Ascending aorta (tissue), 2 donors: Measurements from ENCODE around the gene HHAT. TPM values are rescaled to one million over a fixed set of nuclear protein-coding genes. Genes with fewer than 3 reads are reported as not detected.

Experiments
- DNase-seq, 2 donors: peaks; one replicate each; pipeline ENCODE4 v3.0.0-alpha.2; 2019; ENCODE audit warnings: low spot score in 2 of 2
- H3K27ac ChIP-seq, 2 donors: fragments of 200-600 bp; sonication (generic); one replicate each; pipeline ENCODE4 v1.5.1; 2016 to 2017; ENCODE audit warnings: mild to moderate bottlenecking in 1 of 2
- H3K27me3 ChIP-seq: fragments of 200-600 bp; sonication (generic); one replicate; pipeline ENCODE4 v1.5.1; 2017
- H3K36me3 ChIP-seq, 2 donors: fragments of 200-600 bp; sonication (generic); one replicate each; pipeline ENCODE4 v1.5.1; 2016
- H3K4me1 ChIP-seq, 2 donors: fragments of 200-600 bp; sonication (generic); one replicate each; pipeline ENCODE4 v1.5.1; 2016 to 2017; ENCODE audit warnings: mild to moderate bottlenecking in 1 of 2
- H3K4me3 ChIP-seq, 2 donors: fragments of 200-600 bp; sonication (generic); one replicate each; pipeline ENCODE4 v1.5.1; 2016 to 2017; ENCODE audit warnings: mild to moderate bottlenecking in 1 of 2
- H3K9me3 ChIP-seq, 2 donors: fragments of 200-600 bp; sonication (generic); one replicate each; pipeline ENCODE4 v1.5.1; 2016
- CTCF ChIP-seq, 3 experiments: fragments of 200-600 bp in 2 of 3; fragments of 450-650 bp in 1 of 3; sonication (generic) in 2 of 3; IDR thresholded peaks; one replicate each; pipeline ENCODE4 v1.5.1; 2016 to 2019; ENCODE audit warnings: antibody characterized with exemption in 3 of 3, mild to moderate bottlenecking in 1 of 3, moderate library complexity in 1 of 3
- intact Hi-C: fragments of 100-400 bp; cut with DNase I; formaldehyde crosslinking; loops from one replicate; pipeline ENCODE4 v1.15.1; 2023
- total RNA-seq: library from RNA; depleted of rRNA; stranded (reverse); fragments of >200 nt; gene quantifications from one replicate; pipeline ENCODE4 v1.1.0, GENCODE V29; 2016

The HHAT gene
- total RNA-seq, 1 donor from 2014 or later: 1.2 TPM

DNA sequence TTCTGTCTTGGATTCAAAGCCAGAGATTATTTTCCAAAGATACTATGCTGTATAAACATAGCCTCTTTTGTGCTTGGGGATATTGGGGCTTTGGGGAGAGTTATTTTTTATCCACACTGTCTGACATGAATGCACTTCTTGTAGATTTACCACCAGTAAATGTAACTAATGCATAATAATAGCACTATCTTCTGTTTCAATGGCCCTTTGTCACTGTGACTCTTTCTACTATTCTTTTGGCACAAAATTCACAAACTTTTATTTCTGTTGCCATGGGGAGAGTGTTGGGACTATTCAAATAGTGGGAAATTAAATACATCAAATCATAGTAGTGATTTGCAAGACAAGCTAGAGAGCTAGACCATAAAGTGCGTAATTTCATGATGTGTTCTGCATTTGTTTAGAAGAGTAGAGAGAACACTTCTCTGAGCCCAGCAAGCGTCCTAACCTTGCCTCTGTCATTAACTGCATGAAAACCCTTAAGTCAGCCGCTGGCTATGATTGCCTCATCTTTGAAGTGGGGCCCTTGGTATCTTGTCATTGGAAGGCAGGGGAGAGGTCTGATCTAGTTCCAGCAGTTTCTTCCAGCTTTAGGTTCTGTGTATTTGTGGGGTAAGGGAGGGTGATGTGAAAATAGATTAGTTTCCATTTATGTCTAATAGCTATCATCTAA is 154.4 kb downstream of the HHAT start:
- Histone ChIP-seq H3K36me3 (no peaks in the 10 kb centered on the region), H3K27ac (no peak overlapping the region), H3K4me1 (no peaks in the 10 kb centered on the region), H3K9me3 (no peaks in the 10 kb centered on the region), H3K27me3 (no peaks in the 10 kb centered on the region), H3K4me3 (no peak overlapping the region)
- no peak for DNase-seq
- no peak for TF ChIP-seq CTCF (IDR thresholded peaks at IDR 0.05)
- intact Hi-C loops: no loop called here

- intact Hi-C loops: no loop called here
- no peak overlapping the region for H3K27ac ChIP-seq
- H3K36me3 ChIP-seq: no peaks in the 10 kb centered on the region
- no peak overlapping the region for H3K4me3 ChIP-seq
- H3K4me1 ChIP-seq: no peaks in the 10 kb centered on the region
- no peaks in the 10 kb centered on the region for H3K9me3 ChIP-seq
- DNase-seq: no peak
- no peaks in the 10 kb centered on the region for H3K27me3 ChIP-seq
- TF ChIP-seq CTCF (IDR thresholded peaks at IDR 0.05): no peak
Measured at GRCh38 chr1:210483821-210484220, 155.1 kb downstream of the HHAT start.

DNA sequence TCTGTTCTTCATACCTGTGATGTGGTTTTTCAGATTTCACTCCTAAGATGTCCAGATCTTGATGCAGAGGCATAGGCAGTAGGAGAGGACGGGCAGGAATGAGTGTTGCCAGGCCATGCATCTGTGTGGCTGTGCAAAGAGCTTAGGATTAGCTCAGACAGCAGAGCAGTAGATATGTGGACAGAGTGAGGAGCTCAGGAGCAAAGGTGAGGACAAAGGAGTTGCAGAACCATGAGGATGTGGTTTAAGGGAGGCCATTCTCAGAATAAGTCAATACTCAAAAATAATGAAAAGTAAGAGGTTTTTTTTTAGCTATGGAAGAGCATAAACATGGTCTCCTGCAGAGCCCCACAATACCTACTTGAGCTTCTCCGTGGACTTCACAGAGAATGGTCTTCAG is 158.3 kb downstream of the HHAT start:
- Histone ChIP-seq H3K36me3 (no peaks in the 10 kb centered on the region), H3K27me3 (no peaks in the 10 kb centered on the region), H3K27ac (no peak overlapping the region), H3K4me3 (no peak overlapping the region), H3K9me3 (no peaks in the 10 kb centered on the region), H3K4me1 (no peaks in the 10 kb centered on the region)
- intact Hi-C loops: no loop called here
- DNase-seq: no peak
- TF ChIP-seq CTCF (IDR thresholded peaks at IDR 0.05): no peak

GRCh38 chr1:210489491-210489890 is 160.8 kb downstream of the HHAT start:
- no peaks in the 10 kb centered on the region for H3K9me3 ChIP-seq
- no peaks in the 10 kb centered on the region for H3K4me1 ChIP-seq
- H3K27me3 ChIP-seq: no peaks in the 10 kb centered on the region
- H3K36me3 ChIP-seq: no peaks in the 10 kb centered on the region
- H3K27ac ChIP-seq: no peak overlapping the region
- no peak for TF ChIP-seq CTCF (IDR thresholded peaks at IDR 0.05)
- H3K4me3 ChIP-seq: no peak overlapping the region
- intact Hi-C loops: no loop called here
- DNase-seq: no peak

DNA sequence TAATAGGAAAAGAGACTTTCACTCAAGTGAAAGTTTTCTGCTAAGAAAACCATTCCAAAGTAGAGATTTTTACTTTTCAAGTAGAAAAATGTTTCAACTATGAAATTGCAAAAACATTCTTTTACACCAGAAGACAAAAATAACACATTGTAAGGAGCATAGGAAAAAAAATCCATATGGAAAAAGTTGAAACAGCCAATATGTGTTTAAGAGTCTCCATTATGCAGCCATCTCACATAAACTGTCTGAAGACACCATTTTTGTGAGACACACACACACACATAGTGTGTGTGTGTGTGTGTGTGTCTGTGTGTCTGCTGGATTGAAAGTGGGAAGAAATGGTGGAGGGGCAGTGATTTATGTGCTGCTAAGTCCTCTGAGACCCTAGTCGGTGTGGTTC is 162.1 kb downstream of the HHAT start:
- H3K4me1 ChIP-seq: no peaks in the 10 kb centered on the region
- no peaks in the 10 kb centered on the region for H3K9me3 ChIP-seq
- H3K27ac ChIP-seq: no peak overlapping the region
- no peaks in the 10 kb centered on the region for H3K36me3 ChIP-seq
- no peak for DNase-seq
- intact Hi-C loops: no loop called here
- H3K4me3 ChIP-seq: no peak overlapping the region
- H3K27me3 ChIP-seq: no peaks in the 10 kb centered on the region
- TF ChIP-seq CTCF (IDR thresholded peaks at IDR 0.05): no peak

DNA sequence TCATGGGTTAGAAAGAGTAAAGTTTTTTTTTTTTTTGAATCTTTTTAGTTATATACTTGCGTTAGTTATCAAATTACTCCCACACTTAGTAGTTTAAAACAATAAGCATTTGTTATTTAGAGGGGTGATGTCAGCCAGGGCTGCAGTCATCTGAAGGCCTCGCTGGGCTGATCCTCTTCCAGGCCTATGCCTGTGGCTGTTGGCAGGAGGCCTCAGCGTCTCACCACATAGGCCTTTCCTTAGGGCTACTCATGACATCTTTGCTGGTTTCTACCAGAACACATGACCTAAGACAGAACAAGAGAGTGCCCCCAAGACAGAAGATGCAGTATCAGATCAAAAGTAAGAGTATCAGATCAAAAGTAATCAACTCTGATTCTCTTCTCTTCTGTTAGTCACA is 167.4 kb downstream of the HHAT start:
- no peak for DNase-seq
- Histone ChIP-seq H3K4me1 (no peaks in the 10 kb centered on the region), H3K27me3 (no peaks in the 10 kb centered on the region), H3K4me3 (no peak overlapping the region), H3K36me3 (no peaks in the 10 kb centered on the region), H3K27ac (no peak overlapping the region), H3K9me3 (no peaks in the 10 kb centered on the region)
- intact Hi-C loops: no loop called here
- no peak for TF ChIP-seq CTCF (IDR thresholded peaks at IDR 0.05)
